HepG2 (cell line): ENCODE measurements around the gene MLXIPL. TPM values are rescaled to one million over a fixed set of nuclear protein-coding genes. Genes with fewer than 3 reads are reported as not detected.

Source experiments
- CBX2 ChIP-seq, 2 experiments: fragments of 200-600 bp in 1 of 2; sonication (generic); formaldehyde crosslinking in 1 of 2; IDR thresholded peaks; 2 replicates each; pipeline versions ENCODE4 v1.7.0 to v1.8.1; 2018 to 2022; ENCODE audit warnings: low read depth in 2 of 2, low read length in 1 of 2, mild to moderate bottlenecking in 1 of 2, missing genetic modification reagents in 1 of 2
- HDAC2 ChIP-seq: sonication (generic); formaldehyde crosslinking; IDR thresholded peaks from 2 replicates; pipeline ENCODE4 v1.4.0; 2020; ENCODE audit warnings: missing genetic modification reagents
- HDAC6 ChIP-seq: fragments of 200-600 bp; sonication (generic); IDR thresholded peaks from 2 replicates; pipeline ENCODE4 v1.7.0; 2017; ENCODE audit warnings: mild to moderate bottlenecking, antibody characterized with exemption, low read length, low read depth
- HNRNPK ChIP-seq: fragments of 200-400 bp; formaldehyde crosslinking; IDR thresholded peaks from 2 replicates; pipeline ENCODE4 v1.6.1; 2018; ENCODE audit warnings: low read length, low read depth, moderate library complexity, mild to moderate bottlenecking; ENCODE audit not compliant: poor library complexity, severe bottlenecking
- PTBP1 ChIP-seq: fragments of 200-400 bp; formaldehyde crosslinking; IDR thresholded peaks from 2 replicates; pipeline ENCODE4 v1.6.1; 2018; ENCODE audit warnings: low read length, low read depth; ENCODE audit not compliant: poor library complexity, severe bottlenecking
- SOX5 ChIP-seq: IDR thresholded peaks from 2 replicates; pipeline ENCODE4 v1.6.1; 2016; ENCODE audit warnings: borderline replicate concordance
- ZNF251 ChIP-seq: sonication (generic); formaldehyde crosslinking; IDR thresholded peaks from 2 replicates; pipeline ENCODE4 v1.9.0; 2021; ENCODE audit warnings: mild to moderate bottlenecking, missing genetic modification reagents
- ZNF34 ChIP-seq: sonication (generic); formaldehyde crosslinking; IDR thresholded peaks from 2 replicates; pipeline ENCODE4 v1.4.0; 2020; ENCODE audit warnings: mild to moderate bottlenecking, missing genetic modification reagents, borderline replicate concordance
- ZNF468 ChIP-seq: sonication (generic); formaldehyde crosslinking; IDR thresholded peaks from 2 replicates; pipeline ENCODE4 v1.8.0; 2022; ENCODE audit warnings: mild to moderate bottlenecking, moderate library complexity, missing genetic modification reagents
- ZNF629 ChIP-seq: sonication (generic); formaldehyde crosslinking; conservative IDR thresholded peaks from 2 replicates; pipeline ENCODE4 v1.5.0; 2020; ENCODE audit warnings: missing genetic modification reagents
- ZNF776 ChIP-seq: sonication (generic); formaldehyde crosslinking; IDR thresholded peaks from 2 replicates; pipeline ENCODE4 v1.4.0; 2020; ENCODE audit warnings: mild to moderate bottlenecking, missing genetic modification reagents
- ZSCAN12 ChIP-seq: sonication (generic); formaldehyde crosslinking; IDR thresholded peaks from 2 replicates; pipeline ENCODE4 v1.9.0; 2021; ENCODE audit warnings: mild to moderate bottlenecking, missing genetic modification reagents
- polyA plus RNA-seq, 8 experiments: library from polyadenylated mRNA; depleted of rRNA in 3 of 8; stranded (reverse) in 7 of 8; unstranded in 1 of 8; fragments of >200 nt; fragmentation: Illumina TruSeq in 4 of 8; extraction: Trizol in 4 of 8; gene quantifications; 2 replicates each; pipeline versions ENCODE4 v1.2.1 to v1.2.3, GENCODE V29; 2011 to 2016; ENCODE audit warnings: low read depth in 4 of 8, missing spikeins in 1 of 8, mixed read lengths in 1 of 8; ENCODE audit not compliant: insufficient read depth in 1 of 8
- total RNA-seq, 5 experiments: library from RNA; depleted of rRNA; stranded (reverse); fragments of >200 nt; fragmentation: Illumina TruSeq; extraction: Trizol; gene quantifications; 2 replicates each; pipeline ENCODE4 v1.2.3, GENCODE V29; 2016; ENCODE audit warnings: low read depth in 1 of 5
- TF ChIP-seq, protein P1 (sequence below): sonication (generic); formaldehyde crosslinking; IDR thresholded peaks from 2 replicates; pipeline ENCODE4 v1.4.0; 2020; ENCODE audit warnings: missing genetic modification reagents
- TF ChIP-seq, protein P2 (sequence below): sonication (generic); formaldehyde crosslinking; IDR thresholded peaks from 2 replicates; pipeline ENCODE4 v1.5.1; 2020; ENCODE audit warnings: missing genetic modification reagents, mild to moderate bottlenecking, borderline replicate concordance
- TF ChIP-seq, protein P3 (sequence below): sonication (generic); formaldehyde crosslinking; conservative IDR thresholded peaks from 2 replicates; pipeline ENCODE4 v1.4.0; 2020; ENCODE audit warnings: missing genetic modification reagents
- TF ChIP-seq, protein P4 (sequence below): sonication (generic); formaldehyde crosslinking; IDR thresholded peaks from 2 replicates; pipeline ENCODE4 v1.5.0; 2020; ENCODE audit warnings: mild to moderate bottlenecking, missing genetic modification reagents
- TF ChIP-seq, protein P5 (sequence below): sonication (generic); formaldehyde crosslinking; IDR thresholded peaks from 2 replicates; pipeline ENCODE4 v1.8.0; 2022; ENCODE audit warnings: missing genetic modification reagents, mild to moderate bottlenecking, inconsistent platforms, borderline replicate concordance

Gene MLXIPL
- total and polyA plus RNA-seq, 2 of the 13 experiments (the other 11 are each of a cell fraction or from before 2014, with no cell fraction given) = 51.6 to 60.1 TPM

DNA sequence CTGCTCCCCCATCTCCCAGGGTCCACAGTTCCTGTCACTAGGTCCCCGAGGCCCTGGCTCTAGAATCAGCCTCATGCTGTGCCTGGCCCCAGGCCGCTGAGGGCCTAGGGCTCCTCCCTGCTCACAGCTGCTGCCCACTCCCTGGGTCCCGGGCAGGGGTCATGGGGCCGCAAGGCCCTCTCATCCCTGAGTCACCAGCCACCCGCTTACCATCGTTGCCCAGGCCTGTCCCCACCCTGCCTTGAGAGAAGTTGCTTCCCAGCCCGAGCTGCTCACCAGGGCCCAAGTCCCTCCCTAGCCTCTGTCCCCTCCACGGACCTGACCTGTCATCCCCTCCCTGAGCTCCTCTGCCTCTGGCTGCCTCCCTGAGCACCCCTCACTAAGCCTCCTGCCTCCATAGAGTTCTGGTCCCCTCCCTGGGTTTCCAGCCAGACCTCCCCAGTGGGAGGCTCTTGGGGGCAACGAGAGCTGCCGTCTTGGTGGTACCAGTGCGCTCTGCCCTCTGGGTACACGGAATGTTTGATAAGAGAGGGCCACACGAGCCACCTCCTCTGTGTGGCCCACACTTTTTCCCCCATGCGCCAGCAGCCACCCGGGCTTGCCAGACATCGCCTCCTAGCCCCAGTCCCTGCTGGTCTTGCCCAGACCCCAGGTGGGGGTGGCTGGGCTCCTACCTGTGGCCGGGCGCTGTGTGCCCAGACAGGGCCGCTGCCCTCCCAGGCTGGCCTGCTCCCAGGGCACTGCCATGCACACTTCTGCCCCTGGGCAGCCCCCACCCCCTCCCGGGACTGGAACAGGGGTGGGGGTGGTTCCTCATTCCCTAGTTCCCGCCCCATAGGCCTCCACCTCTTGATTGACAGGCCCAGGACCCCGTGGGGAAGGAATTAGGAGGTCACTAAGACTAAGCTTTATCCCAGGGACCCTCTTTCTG is 21.3 kb downstream of the MLXIPL start (continued):
- no peak for TF ChIP-seq ZNF34
- TF ChIP-seq, protein P1, sequence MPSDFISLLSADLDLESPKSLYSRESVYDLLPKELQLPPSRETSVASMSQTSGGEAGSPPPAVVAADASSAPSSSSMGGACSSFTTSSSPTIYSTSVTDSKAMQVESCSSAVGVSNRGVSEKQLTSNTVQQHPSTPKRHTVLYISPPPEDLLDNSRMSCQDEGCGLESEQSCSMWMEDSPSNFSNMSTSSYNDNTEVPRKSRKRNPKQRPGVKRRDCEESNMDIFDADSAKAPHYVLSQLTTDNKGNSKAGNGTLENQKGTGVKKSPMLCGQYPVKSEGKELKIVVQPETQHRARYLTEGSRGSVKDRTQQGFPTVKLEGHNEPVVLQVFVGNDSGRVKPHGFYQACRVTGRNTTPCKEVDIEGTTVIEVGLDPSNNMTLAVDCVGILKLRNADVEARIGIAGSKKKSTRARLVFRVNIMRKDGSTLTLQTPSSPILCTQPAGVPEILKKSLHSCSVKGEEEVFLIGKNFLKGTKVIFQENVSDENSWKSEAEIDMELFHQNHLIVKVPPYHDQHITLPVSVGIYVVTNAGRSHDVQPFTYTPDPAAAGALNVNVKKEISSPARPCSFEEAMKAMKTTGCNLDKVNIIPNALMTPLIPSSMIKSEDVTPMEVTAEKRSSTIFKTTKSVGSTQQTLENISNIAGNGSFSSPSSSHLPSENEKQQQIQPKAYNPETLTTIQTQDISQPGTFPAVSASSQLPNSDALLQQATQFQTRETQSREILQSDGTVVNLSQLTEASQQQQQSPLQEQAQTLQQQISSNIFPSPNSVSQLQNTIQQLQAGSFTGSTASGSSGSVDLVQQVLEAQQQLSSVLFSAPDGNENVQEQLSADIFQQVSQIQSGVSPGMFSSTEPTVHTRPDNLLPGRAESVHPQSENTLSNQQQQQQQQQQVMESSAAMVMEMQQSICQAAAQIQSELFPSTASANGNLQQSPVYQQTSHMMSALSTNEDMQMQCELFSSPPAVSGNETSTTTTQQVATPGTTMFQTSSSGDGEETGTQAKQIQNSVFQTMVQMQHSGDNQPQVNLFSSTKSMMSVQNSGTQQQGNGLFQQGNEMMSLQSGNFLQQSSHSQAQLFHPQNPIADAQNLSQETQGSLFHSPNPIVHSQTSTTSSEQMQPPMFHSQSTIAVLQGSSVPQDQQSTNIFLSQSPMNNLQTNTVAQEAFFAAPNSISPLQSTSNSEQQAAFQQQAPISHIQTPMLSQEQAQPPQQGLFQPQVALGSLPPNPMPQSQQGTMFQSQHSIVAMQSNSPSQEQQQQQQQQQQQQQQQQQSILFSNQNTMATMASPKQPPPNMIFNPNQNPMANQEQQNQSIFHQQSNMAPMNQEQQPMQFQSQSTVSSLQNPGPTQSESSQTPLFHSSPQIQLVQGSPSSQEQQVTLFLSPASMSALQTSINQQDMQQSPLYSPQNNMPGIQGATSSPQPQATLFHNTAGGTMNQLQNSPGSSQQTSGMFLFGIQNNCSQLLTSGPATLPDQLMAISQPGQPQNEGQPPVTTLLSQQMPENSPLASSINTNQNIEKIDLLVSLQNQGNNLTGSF = no peak
- TF ChIP-seq, protein P2, sequence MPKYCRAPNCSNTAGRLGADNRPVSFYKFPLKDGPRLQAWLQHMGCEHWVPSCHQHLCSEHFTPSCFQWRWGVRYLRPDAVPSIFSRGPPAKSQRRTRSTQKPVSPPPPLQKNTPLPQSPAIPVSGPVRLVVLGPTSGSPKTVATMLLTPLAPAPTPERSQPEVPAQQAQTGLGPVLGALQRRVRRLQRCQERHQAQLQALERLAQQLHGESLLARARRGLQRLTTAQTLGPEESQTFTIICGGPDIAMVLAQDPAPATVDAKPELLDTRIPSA (CRISPR knock-in tag) = 0 out of 2 replicates have a peak, but pooled peaks have one; percentile 38
- no peak for TF ChIP-seq HDAC6
- TF ChIP-seq, protein P3, sequence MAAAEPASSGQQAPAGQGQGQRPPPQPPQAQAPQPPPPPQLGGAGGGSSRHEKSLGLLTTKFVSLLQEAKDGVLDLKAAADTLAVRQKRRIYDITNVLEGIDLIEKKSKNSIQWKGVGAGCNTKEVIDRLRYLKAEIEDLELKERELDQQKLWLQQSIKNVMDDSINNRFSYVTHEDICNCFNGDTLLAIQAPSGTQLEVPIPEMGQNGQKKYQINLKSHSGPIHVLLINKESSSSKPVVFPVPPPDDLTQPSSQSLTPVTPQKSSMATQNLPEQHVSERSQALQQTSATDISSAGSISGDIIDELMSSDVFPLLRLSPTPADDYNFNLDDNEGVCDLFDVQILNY (CRISPR knock-in tag) = no peak
- no peak for TF ChIP-seq ZNF776 (CRISPR knock-in tag)
- TF ChIP-seq HDAC2 = no peak
- no peak for TF ChIP-seq ZSCAN12 (CRISPR knock-in tag)
- TF ChIP-seq ZNF468 = no peak
- TF ChIP-seq ZNF629 (CRISPR knock-in tag) = no peak
- TF ChIP-seq CBX2 (IDR thresholded peaks at IDR 0.05; ENCODE audit: low read depth, low read length) = no peak
- TF ChIP-seq CBX2 (CRISPR knock-in tag; IDR thresholded peaks at IDR 0.05; ENCODE audit: low read depth) = no peak
- no peak for TF ChIP-seq PTBP1
- TF ChIP-seq HNRNPK = peak; percentile 54
- TF ChIP-seq SOX5 (CRISPR knock-in tag) = no peak
- TF ChIP-seq, protein P4, sequence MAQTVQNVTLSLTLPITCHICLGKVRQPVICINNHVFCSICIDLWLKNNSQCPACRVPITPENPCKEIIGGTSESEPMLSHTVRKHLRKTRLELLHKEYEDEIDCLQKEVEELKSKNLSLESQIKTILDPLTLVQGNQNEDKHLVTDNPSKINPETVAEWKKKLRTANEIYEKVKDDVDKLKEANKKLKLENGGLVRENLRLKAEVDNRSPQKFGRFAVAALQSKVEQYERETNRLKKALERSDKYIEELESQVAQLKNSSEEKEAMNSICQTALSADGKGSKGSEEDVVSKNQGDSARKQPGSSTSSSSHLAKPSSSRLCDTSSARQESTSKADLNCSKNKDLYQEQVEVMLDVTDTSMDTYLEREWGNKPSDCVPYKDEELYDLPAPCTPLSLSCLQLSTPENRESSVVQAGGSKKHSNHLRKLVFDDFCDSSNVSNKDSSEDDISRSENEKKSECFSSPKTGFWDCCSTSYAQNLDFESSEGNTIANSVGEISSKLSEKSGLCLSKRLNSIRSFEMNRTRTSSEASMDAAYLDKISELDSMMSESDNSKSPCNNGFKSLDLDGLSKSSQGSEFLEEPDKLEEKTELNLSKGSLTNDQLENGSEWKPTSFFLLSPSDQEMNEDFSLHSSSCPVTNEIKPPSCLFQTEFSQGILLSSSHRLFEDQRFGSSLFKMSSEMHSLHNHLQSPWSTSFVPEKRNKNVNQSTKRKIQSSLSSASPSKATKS (CRISPR knock-in tag) = no peak
- no peak; the same call in 1 of the 2 replicates for TF ChIP-seq ZNF251
- TF ChIP-seq, protein P5, sequence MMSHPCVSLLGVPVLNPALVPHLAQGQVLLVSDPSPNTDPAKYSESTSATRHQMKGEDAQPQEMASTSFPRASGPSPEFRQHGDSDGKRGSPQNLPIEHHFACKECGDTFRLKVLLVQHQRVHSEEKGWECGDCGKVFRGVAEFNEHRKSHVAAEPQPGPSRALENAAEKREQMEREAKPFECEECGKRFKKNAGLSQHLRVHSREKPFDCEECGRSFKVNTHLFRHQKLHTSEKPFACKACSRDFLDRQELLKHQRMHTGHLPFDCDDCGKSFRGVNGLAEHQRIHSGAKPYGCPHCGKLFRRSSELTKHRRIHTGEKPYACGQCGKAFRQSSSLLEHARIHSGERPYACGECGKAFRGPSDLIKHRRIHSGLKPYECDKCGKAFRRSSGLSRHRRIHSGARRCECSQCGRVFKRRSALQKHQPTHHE (CRISPR knock-in tag) = 0 out of 2 replicates have a peak, but pooled peaks have one; percentile 72
